Testis (tissue), 3 donors: ENCODE measurements around the gene RER1. TPM values are rescaled to one million over a fixed set of nuclear protein-coding genes. Genes with fewer than 3 reads are reported as not detected.

ENCODE experiments used
- DNase-seq: peaks from one replicate; pipeline ENCODE4 v3.0.0-alpha.2; 2019
- H3K27ac ChIP-seq, 2 donors: fragments of 200-600 bp; sonication (generic); one replicate each; pipeline ENCODE4 v1.5.1; 2019
- H3K27me3 ChIP-seq: fragments of 200-600 bp; sonication (generic); one replicate; pipeline ENCODE4 v1.5.1; 2019
- H3K36me3 ChIP-seq: fragments of 200-600 bp; sonication (generic); one replicate; pipeline ENCODE4 v1.5.1; 2017; ENCODE audit warnings: low read depth; ENCODE audit errors: missing control alignments
- H3K4me1 ChIP-seq: fragments of 200-600 bp; sonication (generic); one replicate; pipeline ENCODE4 v1.5.1; 2019
- H3K4me3 ChIP-seq, 2 donors: fragments of 200-600 bp; sonication (generic); one replicate each; pipeline ENCODE4 v1.5.1; 2017 to 2019
- H3K9me3 ChIP-seq: fragments of 200-600 bp; sonication (generic); one replicate; pipeline ENCODE4 v1.5.1; 2017
- POLR2A ChIP-seq: fragments of 450-650 bp; IDR thresholded peaks from one replicate; pipeline ENCODE4 v1.6.1; 2017; ENCODE audit warnings: antibody characterized with exemption, mild to moderate bottlenecking, moderate library complexity
- WGBS, 2 donors: methylation state at CpG; one replicate each; pipeline ENCODE4 v1.1.5; 2018; 5-methylcytosine and 5-hydroxymethylcytosine counted together
- intact Hi-C: fragments of 100-400 bp; cut with DNase I; formaldehyde crosslinking; loops from one replicate; pipeline ENCODE4 v1.15.1; 2023; ENCODE audit warnings: low total_unique reads
- polyA plus RNA-seq: library from polyadenylated mRNA; stranded (reverse); fragments of 350-450 nt; fragmentation: Illumina TruSeq; extraction: RNeasy Lipid Tissue Mini Kit (QIAGEN cat#74804); gene quantifications from one replicate; pipeline ENCODE4 v1.2.3, GENCODE V29; 2014; ENCODE audit warnings: low read depth, low replicate concordance; ENCODE audit not compliant: insufficient read depth
- total RNA-seq, 2 donors: library from RNA; depleted of rRNA; stranded (reverse); fragments of >200 nt; gene quantifications; one replicate each; pipeline ENCODE4 v1.2.3, GENCODE V29; 2016
- TF ChIP-seq, protein P1 (sequence below), 3 experiments: fragments of 450-650 bp in 2 of 3; fragments of 200-600 bp in 1 of 3; sonication (generic) in 1 of 3; IDR thresholded peaks; one replicate each; pipeline ENCODE4 v1.5.1; 2016 to 2019; ENCODE audit warnings: antibody characterized with exemption in 3 of 3, mild to moderate bottlenecking in 2 of 3, moderate library complexity in 1 of 3

Gene RER1
- total and polyA plus RNA-seq, 3 donors from 2014 or later: 89.9 to 262 (median 104) TPM

DNA sequence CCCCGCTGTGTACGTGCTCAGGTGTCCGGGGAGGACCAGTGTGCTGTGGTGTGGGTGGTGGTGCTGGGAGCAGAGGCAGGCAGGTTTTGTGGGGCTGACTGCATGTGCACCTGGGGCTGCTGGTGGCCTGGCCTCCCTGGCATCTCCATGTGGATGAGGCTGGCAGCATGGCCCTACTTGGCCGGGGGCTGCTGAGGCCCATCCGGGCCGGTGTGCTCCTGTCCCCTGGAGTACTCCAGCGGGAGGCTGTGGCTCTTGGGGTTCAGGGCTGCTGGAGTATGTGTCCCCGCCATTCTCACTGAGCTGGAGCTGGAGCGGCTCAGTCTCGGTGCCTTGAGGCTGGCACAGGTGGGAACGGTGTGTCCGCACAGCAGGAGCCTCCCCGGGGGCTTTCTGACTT lies 41.6 kb downstream of the RER1 start:
- intact Hi-C loops: no loop called here
- 71 to 81% methylated on average over 8 to 13 of the region's 13 CpGs for WGBS, 2 donors
- no peaks in the 10 kb centered on the region for H3K4me1 ChIP-seq
- H3K27me3 ChIP-seq: no peaks in the 10 kb centered on the region
- no peak overlapping the region for H3K4me3 ChIP-seq
- no peak for DNase-seq
- H3K36me3 ChIP-seq: no peaks in the 10 kb centered on the region
- H3K9me3 ChIP-seq: no peaks in the 10 kb centered on the region
- no peak overlapping the region for H3K27ac ChIP-seq
- TF ChIP-seq, protein P1, sequence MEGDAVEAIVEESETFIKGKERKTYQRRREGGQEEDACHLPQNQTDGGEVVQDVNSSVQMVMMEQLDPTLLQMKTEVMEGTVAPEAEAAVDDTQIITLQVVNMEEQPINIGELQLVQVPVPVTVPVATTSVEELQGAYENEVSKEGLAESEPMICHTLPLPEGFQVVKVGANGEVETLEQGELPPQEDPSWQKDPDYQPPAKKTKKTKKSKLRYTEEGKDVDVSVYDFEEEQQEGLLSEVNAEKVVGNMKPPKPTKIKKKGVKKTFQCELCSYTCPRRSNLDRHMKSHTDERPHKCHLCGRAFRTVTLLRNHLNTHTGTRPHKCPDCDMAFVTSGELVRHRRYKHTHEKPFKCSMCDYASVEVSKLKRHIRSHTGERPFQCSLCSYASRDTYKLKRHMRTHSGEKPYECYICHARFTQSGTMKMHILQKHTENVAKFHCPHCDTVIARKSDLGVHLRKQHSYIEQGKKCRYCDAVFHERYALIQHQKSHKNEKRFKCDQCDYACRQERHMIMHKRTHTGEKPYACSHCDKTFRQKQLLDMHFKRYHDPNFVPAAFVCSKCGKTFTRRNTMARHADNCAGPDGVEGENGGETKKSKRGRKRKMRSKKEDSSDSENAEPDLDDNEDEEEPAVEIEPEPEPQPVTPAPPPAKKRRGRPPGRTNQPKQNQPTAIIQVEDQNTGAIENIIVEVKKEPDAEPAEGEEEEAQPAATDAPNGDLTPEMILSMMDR (IDR thresholded peaks at IDR 0.05): no peak
- no peak for TF ChIP-seq POLR2A

DNA sequence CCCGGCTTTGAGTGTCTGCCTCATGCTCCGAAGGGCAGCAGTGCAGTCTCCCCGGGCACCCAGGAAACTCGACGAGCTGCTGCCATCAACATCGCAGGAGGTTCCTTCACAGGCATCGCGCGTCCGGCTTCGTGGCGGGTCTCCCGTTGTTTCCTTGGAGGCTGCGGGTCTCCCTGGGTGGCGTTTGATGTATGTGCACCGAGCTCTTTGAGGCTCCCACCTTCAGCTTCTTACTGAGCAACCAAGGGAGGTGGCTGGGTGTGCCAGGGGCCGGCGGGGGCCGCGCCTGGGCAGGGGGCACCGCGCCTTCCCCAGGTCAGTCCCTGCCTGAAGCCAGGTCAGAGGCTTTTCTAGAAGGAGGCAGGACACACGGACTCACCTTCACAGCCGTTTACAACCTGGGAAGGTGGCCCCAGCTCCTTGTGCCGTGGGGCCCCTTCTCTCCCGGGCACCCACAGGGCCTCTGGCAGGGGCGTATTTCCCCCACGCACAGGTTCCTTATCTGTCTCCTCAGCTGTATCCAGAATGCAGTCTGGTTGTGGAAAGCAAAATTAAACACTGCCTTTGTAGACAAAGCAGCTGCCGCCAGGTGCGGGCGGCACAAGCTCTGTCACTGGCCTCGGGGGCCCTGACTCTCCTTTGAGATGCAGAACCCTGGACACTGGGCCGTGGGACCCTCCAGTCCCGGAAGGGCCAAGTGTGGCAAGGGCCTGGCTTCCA lies 42.5 kb downstream of the RER1 start:
- no peak overlapping the region for H3K27ac ChIP-seq
- H3K4me3 ChIP-seq: no peak overlapping the region
- intact Hi-C loops: no loop called here
- no peaks in the 10 kb centered on the region for H3K4me1 ChIP-seq
- WGBS, 2 donors: 27 to 55% methylated on average over 5 to 34 of the region's 34 CpGs
- DNase-seq: no peak
- H3K36me3 ChIP-seq: no peaks in the 10 kb centered on the region
- no peaks in the 10 kb centered on the region for H3K9me3 ChIP-seq
- H3K27me3 ChIP-seq: no peaks in the 10 kb centered on the region
- no peak for TF ChIP-seq POLR2A
- TF ChIP-seq, protein P1 (IDR thresholded peaks at IDR 0.05): no peak

DNA sequence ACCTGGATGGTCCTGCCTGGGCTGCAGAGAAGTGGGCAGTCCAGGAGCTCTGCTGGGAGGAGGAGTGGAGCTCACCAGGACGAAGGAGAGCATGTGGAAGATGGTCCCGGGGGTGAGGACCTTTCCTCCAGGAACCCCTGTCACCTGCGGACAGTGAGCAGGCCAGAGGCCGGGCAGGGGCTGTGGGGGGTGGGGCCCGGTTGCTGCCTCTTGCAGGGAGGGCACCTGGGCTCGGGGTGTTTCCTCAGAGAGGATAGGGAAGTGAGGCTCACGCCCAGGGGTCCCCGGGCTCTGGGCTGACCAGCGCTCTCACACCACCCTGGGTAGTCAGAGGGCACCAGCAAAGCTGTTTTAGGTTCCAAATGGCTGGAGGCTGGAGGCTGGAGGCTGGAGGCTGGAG lies 43.5 kb downstream of the RER1 start:
- DNase-seq: no peak
- H3K9me3 ChIP-seq: no peaks in the 10 kb centered on the region
- H3K36me3 ChIP-seq: no peaks in the 10 kb centered on the region
- TF ChIP-seq, protein P1 (IDR thresholded peaks at IDR 0.05): no peak
- TF ChIP-seq POLR2A: no peak
- no peaks in the 10 kb centered on the region for H3K27me3 ChIP-seq
- intact Hi-C loops: no loop called here
- H3K4me1 ChIP-seq: no peaks in the 10 kb centered on the region
- no peak overlapping the region for H3K27ac ChIP-seq
- no peak overlapping the region for H3K4me3 ChIP-seq
- WGBS, 2 donors: 72 to 87% methylated on average over 3 to 9 of the region's 9 CpGs

DNA sequence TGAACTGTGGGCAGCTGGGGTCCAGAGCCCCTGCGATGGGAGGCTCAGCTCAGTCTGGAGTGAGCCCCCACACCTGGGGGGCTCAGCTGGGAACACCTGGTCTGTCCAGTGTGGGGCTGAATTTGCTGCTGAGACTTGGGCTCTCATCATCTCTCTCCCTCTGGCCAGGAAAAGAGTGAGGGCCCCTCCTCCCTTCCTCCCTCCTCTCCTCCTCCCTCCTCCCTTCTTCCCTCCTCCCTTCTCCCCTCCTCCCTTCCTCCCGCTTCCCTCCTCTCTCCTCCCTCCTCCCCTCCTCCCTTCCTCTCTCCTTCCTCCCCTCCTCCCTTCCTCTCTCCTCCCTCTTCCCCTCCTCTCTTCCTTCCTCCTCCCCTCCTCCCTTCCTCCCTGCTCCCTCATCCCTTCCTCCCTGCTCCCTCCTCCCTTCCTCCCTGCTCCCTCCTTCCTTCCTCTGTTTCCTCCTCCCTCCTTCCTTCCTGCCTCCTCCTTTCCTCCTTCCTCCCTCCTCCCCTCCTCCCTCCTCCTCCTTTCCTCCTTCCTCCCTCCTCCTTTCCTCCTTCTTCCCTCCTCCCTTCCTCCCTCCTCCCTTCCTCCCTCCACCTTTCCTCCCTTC lies 44.2 kb downstream of the RER1 start:
- TF ChIP-seq POLR2A: no peak
- TF ChIP-seq, protein P1 (IDR thresholded peaks at IDR 0.05): no peak
- Histone ChIP-seq H3K36me3 (no peaks in the 10 kb centered on the region), H3K4me1 (no peaks in the 10 kb centered on the region), H3K27me3 (no peaks in the 10 kb centered on the region), H3K27ac (no peak overlapping the region), H3K4me3 (no peak overlapping the region), H3K9me3 (no peaks in the 10 kb centered on the region)
- DNase-seq: no peak
- WGBS, 2 donors: 70 to 82% methylated on average over 2 of the region's 2 CpGs
- intact Hi-C loops: no loop called here

DNA sequence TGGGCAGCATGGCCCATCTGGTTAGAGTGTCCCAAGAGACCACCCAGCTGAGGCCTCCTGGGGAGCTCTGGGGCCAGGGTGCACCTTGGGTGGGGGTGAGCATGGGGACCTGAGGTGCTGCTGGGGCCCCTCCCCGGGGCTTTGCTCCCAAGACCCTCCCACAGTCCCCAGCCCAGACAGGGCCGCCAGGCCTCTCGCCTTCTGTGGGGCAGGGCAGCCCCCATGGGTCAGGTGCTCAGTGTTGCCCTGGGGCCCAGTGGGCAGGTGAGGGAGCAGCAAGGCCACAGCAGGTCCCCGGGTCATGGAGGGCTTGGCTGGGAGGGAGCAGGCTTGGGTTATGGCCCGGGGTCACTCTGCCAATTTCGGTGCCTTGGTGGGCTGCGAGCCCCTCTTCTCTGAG lies 45.2 kb downstream of the RER1 start:
- H3K9me3 ChIP-seq: no peaks in the 10 kb centered on the region
- 83% methylated on average over 7 of the region's 7 CpGs; no CpG with 5 or more reads in 1 of the 2 donors for WGBS, 2 donors
- H3K4me3 ChIP-seq: no peak overlapping the region
- TF ChIP-seq, protein P1 (IDR thresholded peaks at IDR 0.05): no peak
- TF ChIP-seq POLR2A: no peak
- intact Hi-C loops: no loop called here
- H3K27ac ChIP-seq: no peak overlapping the region
- H3K4me1 ChIP-seq: no peaks in the 10 kb centered on the region
- H3K27me3 ChIP-seq: no peaks in the 10 kb centered on the region
- DNase-seq: no peak
- H3K36me3 ChIP-seq: no peaks in the 10 kb centered on the region
